Esophagus squamous epithelium (tissue), 5 donors: ENCODE measurements around the gene ELAVL2. TPM values are rescaled to one million over a fixed set of nuclear protein-coding genes. Genes with fewer than 3 reads are reported as not detected.
"Not testable (repeated sequence)": the region's sequence is repeated elsewhere in the genome, so short reads cannot be mapped to it uniquely, and the experiment has no call there.

Experiments
- DNase-seq: peaks from one replicate; lab custom pipeline; 2025; lab: John Stamatoyannopoulos, UW
- H3K27ac ChIP-seq, 4 donors: fragments of 200-600 bp; sonication (generic); one replicate each; pipeline ENCODE4 v1.5.1; 2016 to 2019; ENCODE audit warnings: mild to moderate bottlenecking in 1 of 4
- H3K27me3 ChIP-seq, 4 donors: fragments of 200-600 bp; sonication (generic); 1 replicate in 3 of 4; 2 replicates in 1 of 4; pipeline versions ENCODE4 v1.5.1 to v1.6.0; 2017 to 2021; ENCODE audit warnings: antibody characterized with exemption in 1 of 4
- H3K36me3 ChIP-seq, 3 donors: fragments of 200-600 bp; sonication (generic); one replicate each; pipeline ENCODE4 v1.5.1; 2016 to 2019
- H3K4me1 ChIP-seq, 3 donors: fragments of 200-600 bp; sonication (generic); one replicate each; pipeline ENCODE4 v1.5.1; 2017 to 2019
- H3K4me3 ChIP-seq, 4 donors: fragments of 200-600 bp; sonication (generic); 1 replicate in 3 of 4; 2 replicates in 1 of 4; pipeline ENCODE4 v1.5.1; 2016 to 2019; ENCODE audit warnings: mild to moderate bottlenecking in 2 of 4, moderate library complexity in 1 of 4
- H3K9me3 ChIP-seq, 3 donors: fragments of 200-600 bp; sonication (generic); one replicate each; pipeline ENCODE4 v1.5.1; 2016 to 2019
- CTCF ChIP-seq, 6 experiments: fragments of 450-650 bp in 4 of 6; fragments of 200-600 bp in 2 of 6; sonication (generic) in 2 of 6; IDR thresholded peaks; one replicate each; pipeline ENCODE4 v1.5.1; 2016 to 2019; ENCODE audit warnings: antibody characterized with exemption in 6 of 6, mild to moderate bottlenecking in 4 of 6, moderate library complexity in 4 of 6
- POLR2A ChIP-seq, 4 donors: fragments of 450-650 bp; IDR thresholded peaks; one replicate each; pipeline ENCODE4 v1.6.1; 2017; ENCODE audit warnings: antibody characterized with exemption in 4 of 4, mild to moderate bottlenecking in 4 of 4, moderate library complexity in 3 of 4
- WGBS, 2 donors: methylation state at CpG; one replicate each; pipeline ENCODE4 v1.1.5; 2018; 5-methylcytosine and 5-hydroxymethylcytosine counted together
- intact Hi-C: fragments of 100-400 bp; cut with DNase I; formaldehyde crosslinking; loops from one replicate; pipeline ENCODE4 v1.15.0; 2022
- total RNA-seq, 4 donors: library from RNA; depleted of rRNA; stranded (reverse); fragments of >200 nt; gene quantifications; one replicate each; pipeline ENCODE4 v1.1.0, GENCODE V29; 2016
- donor health status: DM: yes; HTN: yes; CAD: no.

The ELAVL2 gene
- total RNA-seq, 4 donors from 2014 or later = 0.29 to 0.97 (median 0.95) TPM; not detected in 1

GRCh38 chr9:23723672-23724071 is 102.4 kb downstream of the ELAVL2 start:
- DNase-seq = no peak
- H3K4me3 ChIP-seq = no peak overlapping the region
- H3K27me3 ChIP-seq = no peaks in the 10 kb centered on the region
- no peak for TF ChIP-seq POLR2A (IDR thresholded peaks at IDR 0.05)
- no peak for TF ChIP-seq CTCF (IDR thresholded peaks at IDR 0.05)
- intact Hi-C loops = no loop called here
- H3K36me3 ChIP-seq = no peaks in the 10 kb centered on the region
- H3K27ac ChIP-seq = no peak overlapping the region
- no peaks in the 10 kb centered on the region for H3K4me1 ChIP-seq
- 85 to 95% methylated on average over 2 of the region's 2 CpGs for WGBS, 2 donors
- H3K9me3 ChIP-seq = no peaks in the 10 kb centered on the region

- WGBS, 2 donors = 77 to 89% methylated on average over 3 of the region's 4 CpGs
- H3K9me3 ChIP-seq, H3K4me3 ChIP-seq, DNase-seq, intact Hi-C loops, H3K27ac ChIP-seq, H3K36me3 ChIP-seq, H3K4me1 ChIP-seq, H3K27me3 ChIP-seq: not testable (repeated sequence)
Observed at GRCh38 chr9:23723048-23723447, 103.0 kb downstream of the ELAVL2 start.

GRCh38 chr9:23721466-23721865 is 104.6 kb downstream of the ELAVL2 start:
- H3K4me3 ChIP-seq = no peak overlapping the region
- H3K4me1 ChIP-seq = no peaks in the 10 kb centered on the region
- intact Hi-C loops = no loop called here
- H3K27ac ChIP-seq = no peak overlapping the region
- no peaks in the 10 kb centered on the region for H3K36me3 ChIP-seq
- no peaks in the 10 kb centered on the region for H3K9me3 ChIP-seq
- TF ChIP-seq CTCF (IDR thresholded peaks at IDR 0.05) (no peak), POLR2A (IDR thresholded peaks at IDR 0.05) (no peak)
- no peaks in the 10 kb centered on the region for H3K27me3 ChIP-seq
- no peak for DNase-seq

GRCh38 chr9:23717505-23717904 is 108.5 kb downstream of the ELAVL2 start:
- Histone ChIP-seq H3K27me3 (no peaks in the 10 kb centered on the region), H3K36me3 (no peaks in the 10 kb centered on the region), H3K4me1 (no peaks in the 10 kb centered on the region), H3K4me3 (no peak overlapping the region), H3K27ac (no peak overlapping the region), H3K9me3 (no peaks in the 10 kb centered on the region)
- 78 to 97% methylated on average over 2 of the region's 2 CpGs for WGBS, 2 donors
- intact Hi-C loops = no loop called here
- TF ChIP-seq CTCF (IDR thresholded peaks at IDR 0.05) (no peak), POLR2A (IDR thresholded peaks at IDR 0.05) (no peak)
- no peak for DNase-seq

GRCh38 chr9:23707249-23707648 is 118.8 kb downstream of the ELAVL2 start:
- TF ChIP-seq CTCF (IDR thresholded peaks at IDR 0.05) = no peak
- TF ChIP-seq POLR2A (IDR thresholded peaks at IDR 0.05) = no peak
- intact Hi-C loops = no loop called here
- no peaks in the 10 kb centered on the region for H3K36me3 ChIP-seq
- no peaks in the 10 kb centered on the region for H3K9me3 ChIP-seq
- no peak for DNase-seq
- H3K27me3 ChIP-seq = no peaks in the 10 kb centered on the region
- H3K27ac ChIP-seq = no peak overlapping the region
- no peak overlapping the region for H3K4me3 ChIP-seq
- 85 to 94% methylated on average over 3 of the region's 3 CpGs for WGBS, 2 donors
- H3K4me1 ChIP-seq = no peaks in the 10 kb centered on the region

- intact Hi-C loops = no loop called here
- Histone ChIP-seq H3K27me3 (no peaks in the 10 kb centered on the region), H3K9me3 (no peaks in the 10 kb centered on the region), H3K4me1 (no peaks in the 10 kb centered on the region), H3K4me3 (no peak overlapping the region), H3K36me3 (no peaks in the 10 kb centered on the region), H3K27ac (no peak overlapping the region)
- 78 to 82% methylated on average over 3 of the region's 3 CpGs for WGBS, 2 donors
- no peak for DNase-seq
- no peak for TF ChIP-seq POLR2A (IDR thresholded peaks at IDR 0.05)
- peak in 1 of 6 experiments; percentile 37 for TF ChIP-seq CTCF (IDR thresholded peaks at IDR 0.05)
Observed at GRCh38 chr9:23702311-23702922, 123.6 kb downstream of the ELAVL2 start.
